OCI-LY7 (cell line): ENCODE results near the gene CRELD2. TPM values are rescaled to one million over a fixed set of nuclear protein-coding genes. Genes with fewer than 3 reads are reported as not detected.

Experiments used
- BruUV-seq: library from RNA; stranded (reverse); fragments of 400-500 nt; replicated peaks from 2 replicates; lab custom pipeline; 2021; lab: Mats Ljungman, UMichigan
- CTCF ChIA-PET: fragments of 300-600 bp; sonication (Branson Sonifier 250); formaldehyde crosslinking; loops from one replicate; lab custom pipeline; 2022; ENCODE audit warnings: antibody characterized with exemption; ENCODE audit not compliant: unreplicated experiment; lab: Charles Lee
- POLR2A ChIA-PET: fragments of 300-600 bp; sonication (Branson Sonifier 250); formaldehyde crosslinking; loops from one replicate; lab custom pipeline; 2022; ENCODE audit warnings: antibody characterized with exemption; lab: Charles Lee
- DNase-seq: peaks from one replicate; pipeline ENCODE4 v3.0.0-alpha.2; 2015; ENCODE audit warnings: low spot score
- H2AFZ ChIP-seq: fragments of 200-600 bp; sonication (generic), shearing (Covaris generic); 2 replicates; pipeline ENCODE4 v1.6.1; 2014; ENCODE audit warnings: mild to moderate bottlenecking, antibody characterized with exemption, low read length, moderate library complexity
- H3K27ac ChIP-seq: fragments of 200-600 bp; sonication (generic); 2 replicates; pipeline ENCODE4 v1.5.1; 2014; ENCODE audit warnings: mixed run types, low read depth, mild to moderate bottlenecking, moderate library complexity, low read length, inconsistent platforms; ENCODE audit not compliant: poor library complexity, severe bottlenecking
- H3K36me3 ChIP-seq: fragments of 200-600 bp; sonication (generic); 2 replicates; pipeline ENCODE4 v1.6.1; 2014; ENCODE audit warnings: mild to moderate bottlenecking, antibody characterized with exemption, low read length, moderate library complexity, mixed read lengths; ENCODE audit not compliant: insufficient read depth
- H3K4me1 ChIP-seq: fragments of 200-600 bp; sonication (generic); 2 replicates; pipeline ENCODE4 v1.5.1; 2014; ENCODE audit warnings: mild to moderate bottlenecking, low read length; ENCODE audit not compliant: insufficient read depth, poor library complexity, severe bottlenecking
- H3K4me2 ChIP-seq: fragments of 200-600 bp; sonication (generic); 2 replicates; pipeline ENCODE4 v1.6.1; 2014; ENCODE audit warnings: mild to moderate bottlenecking, low read length
- H3K4me3 ChIP-seq: fragments of 200-600 bp; sonication (generic); 2 replicates; pipeline ENCODE4 v1.5.1; 2014; ENCODE audit warnings: mild to moderate bottlenecking, low read depth, low read length; ENCODE audit not compliant: poor library complexity, severe bottlenecking
- H3K79me2 ChIP-seq: fragments of 200-600 bp; sonication (generic); 2 replicates; pipeline ENCODE4 v1.6.1; 2016; ENCODE audit warnings: low read depth, mild to moderate bottlenecking, low read length, moderate library complexity, mixed read lengths; ENCODE audit not compliant: insufficient read depth
- H3K9me2 ChIP-seq: fragments of 200-600 bp; sonication (generic); 2 replicates; pipeline ENCODE4 v1.6.1; 2016; ENCODE audit warnings: mild to moderate bottlenecking, low read length, mixed read lengths; ENCODE audit not compliant: insufficient read depth
- H3K9me3 ChIP-seq: fragments of 200-600 bp; sonication (generic); 2 replicates; pipeline ENCODE4 v1.6.1; 2014; ENCODE audit warnings: mild to moderate bottlenecking, mixed run types, low read length, mixed read lengths
- H4K20me1 ChIP-seq: fragments of 200-600 bp; sonication (generic); 2 replicates; pipeline ENCODE4 v1.6.1; 2014; ENCODE audit warnings: mild to moderate bottlenecking, antibody characterized with exemption, low read length, moderate library complexity, mixed read lengths; ENCODE audit not compliant: insufficient read depth
- CTCF ChIP-seq: fragments of 200-600 bp; sonication (generic); conservative IDR thresholded peaks from 2 replicates; pipeline ENCODE4 v1.5.1; 2014; ENCODE audit warnings: mild to moderate bottlenecking, antibody characterized with exemption, low read length, moderate library complexity, mixed read lengths
- EZH2phosphoT487 ChIP-seq: fragments of 200-600 bp; sonication (generic); IDR thresholded peaks from 2 replicates; pipeline ENCODE4 v1.6.1; 2018; ENCODE audit warnings: low read depth, borderline replicate concordance, mild to moderate bottlenecking, mixed run types, antibody characterized with exemption, low read length, moderate library complexity, mixed read lengths
- intact Hi-C: fragments of 100-400 bp; cut with micrococcal nuclease; formaldehyde crosslinking; loops from one replicate; pipeline ENCODE4 v1.10.0; 2022; ENCODE audit not compliant: unreplicated experiment
- total RNA-seq, 2 experiments: library from RNA; depleted of rRNA in 1 of 2; stranded (reverse); fragments of >200 nt in 1 of 2; shearing (Covaris generic) in 1 of 2; gene quantifications; 2 replicates each; pipeline ENCODE4 v1.2.3, GENCODE V29; 2014 to 2022

CRELD2 gene
- total RNA-seq, 2 experiments from 2014 or later = 32.0 to 32.5 TPM

GRCh38 chr22:49886346-49887063, 31.9 kb upstream of the CRELD2 start:
- Histone ChIP-seq H4K20me1 (no peaks in the 10 kb centered on the region), H2AFZ (no peak overlapping the region), H3K9me2 (no peaks in the 10 kb centered on the region), H3K4me2 (no peak overlapping the region), H3K36me3 (peaks cover 87% of the 10 kb centered on the region), H3K4me3 (no peak overlapping the region), H3K79me2 (peaks cover 14% of the 10 kb centered on the region; the same call in 1 of the 2 replicates), H3K9me3 (peaks cover 9% of the 10 kb centered on the region; the same call in 1 of the 2 replicates), H3K4me1 (no peaks in the 10 kb centered on the region), H3K27ac (no peak overlapping the region)
- ChIA-PET CTCF (no interaction called here), POLR2A (no interaction called here)
- intact Hi-C loops = no loop called here
- TF ChIP-seq CTCF (no peak), EZH2phosphoT487 (no peak)
- DNase-seq = no peak
- no TSS peak for BruUV-seq

GRCh38 chr22:49887064-49887451, 31.4 kb upstream of the CRELD2 start:
- Histone ChIP-seq H3K4me3 (no peak overlapping the region), H3K79me2 (peaks cover 9% of the 10 kb centered on the region; the same call in 1 of the 2 replicates), H4K20me1 (no peaks in the 10 kb centered on the region), H3K4me2 (no peak overlapping the region), H3K27ac (no peak overlapping the region), H3K4me1 (no peaks in the 10 kb centered on the region), H3K36me3 (peaks cover 89% of the 10 kb centered on the region), H2AFZ (no peak overlapping the region), H3K9me3 (peaks cover 9% of the 10 kb centered on the region; the same call in 1 of the 2 replicates), H3K9me2 (no peaks in the 10 kb centered on the region)
- TF ChIP-seq CTCF (no peak), EZH2phosphoT487 (no peak)
- ChIA-PET CTCF (no interaction called here), POLR2A (no interaction called here)
- intact Hi-C loops = no loop called here
- no peak for DNase-seq
- no TSS peak for BruUV-seq

GRCh38 chr22:49887702-49888101, 30.7 kb upstream of the CRELD2 start:
- CTCF ChIA-PET = no interaction called here
- BruUV-seq = TSS peak; percentile 21
- H3K9me3 ChIP-seq = peaks cover 9% of the 10 kb centered on the region; the same call in 1 of the 2 replicates
- H3K9me2 ChIP-seq = no peaks in the 10 kb centered on the region
- H3K36me3 ChIP-seq = peaks cover 91% of the 10 kb centered on the region
- no peak overlapping the region for H3K4me3 ChIP-seq
- POLR2A ChIA-PET = no interaction called here
- H4K20me1 ChIP-seq = no peaks in the 10 kb centered on the region
- no peak for TF ChIP-seq CTCF
- TF ChIP-seq EZH2phosphoT487 = no peak
- no peak overlapping the region for H2AFZ ChIP-seq
- no peaks in the 10 kb centered on the region for H3K4me1 ChIP-seq
- no peak overlapping the region for H3K27ac ChIP-seq
- peaks cover 2% of the 10 kb centered on the region; the same call in 1 of the 2 replicates for H3K79me2 ChIP-seq
- DNase-seq = no peak
- intact Hi-C loops = no loop called here
- no peak overlapping the region for H3K4me2 ChIP-seq
